Measurements from ENCODE around the gene SEC14L3. TPM values are rescaled to one million over a fixed set of nuclear protein-coding genes. Genes with fewer than 3 reads are reported as not detected.

Gene SEC14L3
- polyA plus RNA-seq, 1 of the 3 experiments (the other 2 are of a cell fraction): not detected

DNA sequence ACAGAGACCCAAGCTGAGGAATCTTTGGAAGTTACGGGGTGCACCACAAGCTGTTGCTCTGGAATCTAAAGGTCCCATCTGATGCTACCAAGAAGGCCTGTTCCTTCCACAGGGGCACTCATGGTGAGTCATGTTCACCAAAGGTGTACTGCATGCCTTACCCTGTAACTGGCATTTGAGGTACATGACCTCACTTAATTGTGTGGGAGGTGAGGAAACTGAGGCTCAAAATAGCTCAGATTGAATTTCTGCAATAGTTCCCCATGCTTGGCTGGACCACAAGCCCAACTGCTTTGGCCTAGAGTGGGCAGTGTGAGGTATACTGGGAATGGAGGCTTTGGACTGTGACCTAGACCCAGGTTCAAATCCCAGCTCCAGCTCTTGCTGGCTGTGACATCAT is 38.0 kb downstream of the SEC14L3 start:
- no peak for TF ChIP-seq POLR2AphosphoS5 (IDR thresholded peaks at IDR 0.05; ENCODE audit: low read depth, low read length)
- no peak for TF ChIP-seq YY1 (IDR thresholded peaks at IDR 0.05; ENCODE audit: low read depth)
- Histone ChIP-seq H3K9ac (no peak overlapping the region), H3K4me3 (ENCODE audit: low read depth in 2 of 2, low read length in 1 of 2) (no peak overlapping the region), H3F3A (replicated peaks; ENCODE audit: insufficient read depth) (no peaks in the 10 kb centered on the region), H4K20me1 (ENCODE audit: insufficient read depth) (no peaks in the 10 kb centered on the region), H3K79me2 (ENCODE audit: insufficient read depth) (no peaks in the 10 kb centered on the region), H3K9me2 (no peaks in the 10 kb centered on the region), H3K27me3 (ENCODE audit: insufficient read depth) (no peaks in the 10 kb centered on the region), H3K4me1 (ENCODE audit: control insufficient read depth in 1 of 2, insufficient read depth in 2 of 2, low read depth in 1 of 2, low read length in 1 of 2) (no peaks in the 10 kb centered on the region; a peak in 2 of 4 replicates), H3K27ac (ENCODE audit: low read depth in 2 of 2, low read length in 1 of 2) (no peak overlapping the region), H3K4me2 (no peak overlapping the region), H3K9me3 (no peaks in the 10 kb centered on the region), H2AFZ (ENCODE audit: low read depth) (no peak overlapping the region), H3K36me3 (replicated peaks in 1 of 2; ENCODE audit: control insufficient read depth in 1 of 2, insufficient read depth in 2 of 2, low read length in 1 of 2) (no peaks in the 10 kb centered on the region)
- WGBS (ENCODE audit: low lambda C conversion rate): 80% methylated on average over 1 of the region's 1 CpG
- ChIA-PET POLR2A (interaction anchor here (1.6 kb wide), 1 partner anchor 10 kb away, joined by 6 read pairs; no protein-coding TSS in a partner anchor), CTCF (interaction anchor here (1.0 to 2.9 kb wide), 5 partner anchors 11 to 146 kb away, joined by 3 to 14 read pairs (median 4); no protein-coding TSS in a partner anchor)
- DNase-seq: no peak

GRCh38 chr22:30433227-30433626 is 38.6 kb downstream of the SEC14L3 start:
- Histone ChIP-seq H3K4me1 (ENCODE audit: control insufficient read depth in 1 of 2, insufficient read depth in 2 of 2, low read depth in 1 of 2, low read length in 1 of 2) (no peaks in the 10 kb centered on the region; a peak in 2 of 4 replicates), H2AFZ (ENCODE audit: low read depth) (no peak overlapping the region), H3K4me2 (no peak overlapping the region), H3K9me2 (no peaks in the 10 kb centered on the region), H3K27me3 (ENCODE audit: insufficient read depth) (no peaks in the 10 kb centered on the region), H3K9ac (no peak overlapping the region), H3K27ac (ENCODE audit: low read depth in 2 of 2, low read length in 1 of 2) (no peak overlapping the region), H3K9me3 (no peaks in the 10 kb centered on the region), H3K79me2 (ENCODE audit: insufficient read depth) (no peaks in the 10 kb centered on the region), H4K20me1 (ENCODE audit: insufficient read depth) (no peaks in the 10 kb centered on the region), H3K4me3 (ENCODE audit: low read depth in 2 of 2, low read length in 1 of 2) (no peak overlapping the region), H3K36me3 (replicated peaks in 1 of 2; ENCODE audit: control insufficient read depth in 1 of 2, insufficient read depth in 2 of 2, low read length in 1 of 2) (no peaks in the 10 kb centered on the region), H3F3A (replicated peaks; ENCODE audit: insufficient read depth) (no peaks in the 10 kb centered on the region)
- no peak for TF ChIP-seq RCOR1 (IDR thresholded peaks at IDR 0.05; ENCODE audit: low read length)
- TF ChIP-seq EZH2phosphoT487 (IDR thresholded peaks at IDR 0.05; ENCODE audit: borderline replicate concordance, low read depth): no peak
- TF ChIP-seq, protein P1, sequence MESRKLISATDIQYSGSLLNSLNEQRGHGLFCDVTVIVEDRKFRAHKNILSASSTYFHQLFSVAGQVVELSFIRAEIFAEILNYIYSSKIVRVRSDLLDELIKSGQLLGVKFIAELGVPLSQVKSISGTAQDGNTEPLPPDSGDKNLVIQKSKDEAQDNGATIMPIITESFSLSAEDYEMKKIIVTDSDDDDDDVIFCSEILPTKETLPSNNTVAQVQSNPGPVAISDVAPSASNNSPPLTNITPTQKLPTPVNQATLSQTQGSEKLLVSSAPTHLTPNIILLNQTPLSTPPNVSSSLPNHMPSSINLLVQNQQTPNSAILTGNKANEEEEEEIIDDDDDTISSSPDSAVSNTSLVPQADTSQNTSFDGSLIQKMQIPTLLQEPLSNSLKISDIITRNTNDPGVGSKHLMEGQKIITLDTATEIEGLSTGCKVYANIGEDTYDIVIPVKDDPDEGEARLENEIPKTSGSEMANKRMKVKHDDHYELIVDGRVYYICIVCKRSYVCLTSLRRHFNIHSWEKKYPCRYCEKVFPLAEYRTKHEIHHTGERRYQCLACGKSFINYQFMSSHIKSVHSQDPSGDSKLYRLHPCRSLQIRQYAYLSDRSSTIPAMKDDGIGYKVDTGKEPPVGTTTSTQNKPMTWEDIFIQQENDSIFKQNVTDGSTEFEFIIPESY (IDR thresholded peaks at IDR 0.05; ENCODE audit: borderline replicate concordance, low read depth): no peak
- no peak for TF ChIP-seq REST (IDR thresholded peaks at IDR 0.05; ENCODE audit: low read depth, low read length)
- no peak for TF ChIP-seq NFIC (IDR thresholded peaks at IDR 0.05; ENCODE audit: borderline replicate concordance)
- no peak for TF ChIP-seq JUND (IDR thresholded peaks at IDR 0.05)
- TF ChIP-seq SMC3 (IDR thresholded peaks at IDR 0.05; ENCODE audit: low read depth, low read length): no peak
- TF ChIP-seq FOXJ3 (CRISPR knock-in tag; IDR thresholded peaks at IDR 0.05): no peak
- ChIA-PET CTCF (interaction anchor here (1.0 to 2.9 kb wide), 5 partner anchors 12 to 145 kb away, joined by 3 to 14 read pairs (median 4); no protein-coding TSS in a partner anchor), POLR2A (interaction anchor here (1.6 kb wide), 1 partner anchor 9 kb away, joined by 6 read pairs; no protein-coding TSS in a partner anchor)
- WGBS (ENCODE audit: low lambda C conversion rate): 88% methylated on average over 3 of the region's 3 CpGs
- no peak for DNase-seq

Data from SK-N-SH (cell line).